Activated CD8-positive, alpha-beta memory T cell treated with anti-CD3 and anti-CD28 coated beads for 48 hours (primary cell): ENCODE results near the gene ACVR1.
"Not testable (repeated sequence)": the region's sequence is repeated elsewhere in the genome, so short reads cannot be mapped to it uniquely, and the experiment has no call there.

Experiments used
- DNase-seq, 3 experiments: peaks; one replicate each; pipeline ENCODE4 v3.0.0-alpha.2; 2020; ENCODE audit warnings: low read depth in 2 of 3, low spot score in 2 of 3

The ACVR1 gene

DNA sequence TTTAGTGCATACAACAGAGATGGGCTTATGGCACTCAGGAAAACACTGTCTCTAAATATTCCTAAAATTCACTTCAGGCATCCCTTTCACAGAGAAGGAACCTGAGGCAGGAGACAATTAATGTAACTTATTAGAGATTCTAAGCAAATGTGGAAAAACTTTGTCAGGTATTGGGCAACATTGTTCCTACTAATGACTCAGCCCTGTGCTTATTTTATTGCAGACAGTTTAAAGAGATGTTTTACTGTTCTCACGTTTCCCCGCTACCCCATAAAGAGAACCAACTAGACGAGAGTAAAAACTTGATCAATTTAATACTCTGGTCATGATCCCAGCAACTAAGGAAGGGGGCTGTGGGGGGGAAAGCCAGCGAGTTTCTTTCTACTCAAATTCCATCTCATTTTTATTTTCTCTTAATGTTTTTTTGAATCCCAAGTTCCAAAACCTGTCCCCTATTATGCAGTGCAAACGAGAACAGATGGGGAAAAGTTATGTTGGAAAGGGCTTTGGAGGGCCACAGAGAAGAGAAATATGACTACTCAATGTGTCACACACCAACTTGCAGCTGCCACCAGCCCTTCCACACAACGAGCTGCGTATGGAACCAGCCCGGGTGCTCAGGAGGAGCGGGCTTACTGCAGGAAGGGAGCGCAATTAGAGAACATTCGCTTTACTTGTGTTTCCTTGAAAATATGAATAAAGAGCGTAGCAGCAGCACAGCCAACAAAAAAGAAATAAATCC lies 18.7 kb upstream of the ACVR1 start:
- no peak for DNase-seq

DNA sequence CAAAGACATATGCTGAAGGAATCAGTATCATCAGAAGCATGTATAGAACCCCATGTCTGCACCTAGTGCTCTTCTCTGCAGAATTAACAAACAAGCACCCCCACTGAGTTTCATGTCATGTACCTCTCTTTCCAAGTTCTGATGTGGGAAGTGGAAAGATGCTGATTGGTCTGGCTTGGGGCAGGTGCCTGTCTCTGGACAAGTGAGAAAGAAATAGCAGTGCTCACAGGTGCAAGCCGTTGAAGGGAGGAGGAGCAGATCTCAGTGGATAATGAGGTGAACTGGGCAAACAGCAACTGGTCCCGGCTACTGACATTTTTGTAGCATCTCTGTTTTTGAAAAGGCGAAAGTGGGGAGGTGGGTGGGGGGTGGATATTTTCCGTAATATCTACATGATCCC lies 17.5 kb upstream of the ACVR1 start:
- DNase-seq = no peak

DNA sequence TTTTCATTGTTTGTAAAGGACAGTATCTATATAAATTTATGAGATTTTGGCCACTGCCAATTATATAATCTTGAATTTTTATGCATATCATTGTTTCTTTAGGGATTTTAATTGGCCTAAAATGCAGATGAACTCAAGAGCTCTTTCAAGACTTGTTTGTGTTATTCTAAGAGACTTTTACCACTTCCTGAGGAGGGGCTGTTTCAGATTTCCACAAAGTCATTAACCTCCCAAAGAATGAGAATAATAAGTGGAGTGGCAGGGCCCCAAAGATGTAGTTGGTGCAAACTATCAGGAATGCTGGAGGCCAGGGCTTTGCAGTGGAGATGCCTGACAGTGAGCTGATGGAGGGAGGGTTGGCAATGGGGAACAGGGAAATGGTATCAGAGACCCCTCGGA lies 15.5 kb upstream of the ACVR1 start:
- DNase-seq = no peak

DNA sequence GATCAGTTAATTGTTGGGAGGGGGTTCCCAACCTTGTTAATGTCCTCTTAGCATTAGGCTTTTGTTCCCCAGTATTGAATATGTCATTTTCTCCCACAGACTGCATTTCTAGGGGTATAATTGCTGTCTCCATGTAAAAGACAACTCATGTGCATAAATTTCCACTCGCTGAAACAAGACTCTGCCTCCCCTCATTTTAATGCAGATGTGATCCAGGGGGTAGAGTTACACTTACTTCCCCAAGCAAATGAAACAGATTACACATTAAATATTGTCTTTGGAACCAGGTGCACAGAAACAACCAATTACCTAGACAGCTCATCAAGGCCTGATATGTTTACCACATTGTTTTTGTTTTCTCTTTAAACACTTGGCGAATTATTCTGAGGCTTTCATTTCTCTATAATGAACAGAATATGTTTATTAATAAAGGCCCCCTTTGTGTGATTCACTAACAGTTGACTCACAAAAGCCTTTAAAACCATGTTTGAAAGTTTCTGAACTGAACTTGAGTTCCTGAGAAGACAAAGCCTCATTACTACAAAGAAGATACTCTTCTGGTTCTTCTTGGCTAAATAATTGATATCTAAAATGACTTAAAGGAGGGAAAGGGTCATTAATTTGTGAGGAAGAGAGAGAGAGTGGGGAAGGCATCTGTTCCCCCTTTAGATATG lies 15.0 kb upstream of the ACVR1 start:
- DNase-seq = no peak

DNA sequence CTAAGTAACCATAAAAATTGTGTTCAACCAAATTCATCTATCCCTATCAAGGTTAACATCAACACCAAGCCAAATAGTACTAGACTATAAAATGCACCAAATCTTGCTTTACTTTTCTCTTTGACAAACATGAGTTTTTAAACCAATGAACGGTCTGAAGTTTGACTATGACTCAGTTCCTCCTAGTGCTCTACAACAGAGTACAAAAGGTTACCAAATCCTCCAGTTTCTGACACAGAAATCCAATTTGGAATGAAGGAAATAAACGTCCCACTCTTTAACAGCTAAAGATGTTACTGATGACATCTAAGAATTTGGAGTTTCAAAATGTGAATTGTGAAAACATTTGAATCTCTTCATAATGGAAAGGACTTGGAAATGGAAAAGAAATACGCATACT lies 11.8 kb upstream of the ACVR1 start:
- no peak for DNase-seq

DNA sequence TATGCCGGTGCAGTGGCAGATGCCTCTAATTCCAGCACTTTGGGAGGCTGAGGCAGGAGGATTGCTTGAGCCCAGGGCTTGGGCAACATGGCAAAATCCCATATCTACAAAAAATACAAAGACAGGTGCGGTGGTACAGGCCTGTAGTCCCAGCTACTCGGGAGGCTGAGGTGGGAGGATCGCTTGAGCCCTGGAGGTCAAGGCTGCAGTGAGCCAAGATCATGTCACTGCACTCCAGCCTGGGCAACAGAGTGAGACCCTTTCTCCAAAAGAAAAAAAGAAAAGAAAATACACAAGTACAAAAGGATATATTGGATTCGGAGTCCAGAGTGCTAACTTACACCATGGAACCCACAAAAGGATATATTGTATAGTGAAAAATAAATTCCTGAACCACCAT lies 8.4 kb upstream of the ACVR1 start:
- DNase-seq = not testable (repeated sequence)

DNA sequence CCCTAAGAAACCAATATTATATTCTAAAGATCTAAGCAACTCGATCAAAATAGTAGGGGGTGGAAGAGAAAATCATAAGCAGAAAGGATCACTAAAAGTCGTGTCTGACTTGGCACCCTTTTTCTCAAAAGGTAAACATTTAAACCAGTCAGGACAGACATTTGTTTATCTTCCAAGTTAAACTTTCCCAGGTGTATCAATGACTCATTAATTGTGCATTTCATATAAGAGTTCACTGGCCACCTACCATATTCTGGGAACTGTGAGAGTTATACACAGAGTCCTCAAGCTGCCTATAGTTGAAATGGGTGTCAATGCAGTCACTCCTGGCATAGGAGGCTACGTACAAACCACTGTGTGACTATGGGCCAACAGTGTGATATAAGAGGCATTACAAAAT lies 4.8 kb upstream of the ACVR1 start:
- no peak for DNase-seq

DNA sequence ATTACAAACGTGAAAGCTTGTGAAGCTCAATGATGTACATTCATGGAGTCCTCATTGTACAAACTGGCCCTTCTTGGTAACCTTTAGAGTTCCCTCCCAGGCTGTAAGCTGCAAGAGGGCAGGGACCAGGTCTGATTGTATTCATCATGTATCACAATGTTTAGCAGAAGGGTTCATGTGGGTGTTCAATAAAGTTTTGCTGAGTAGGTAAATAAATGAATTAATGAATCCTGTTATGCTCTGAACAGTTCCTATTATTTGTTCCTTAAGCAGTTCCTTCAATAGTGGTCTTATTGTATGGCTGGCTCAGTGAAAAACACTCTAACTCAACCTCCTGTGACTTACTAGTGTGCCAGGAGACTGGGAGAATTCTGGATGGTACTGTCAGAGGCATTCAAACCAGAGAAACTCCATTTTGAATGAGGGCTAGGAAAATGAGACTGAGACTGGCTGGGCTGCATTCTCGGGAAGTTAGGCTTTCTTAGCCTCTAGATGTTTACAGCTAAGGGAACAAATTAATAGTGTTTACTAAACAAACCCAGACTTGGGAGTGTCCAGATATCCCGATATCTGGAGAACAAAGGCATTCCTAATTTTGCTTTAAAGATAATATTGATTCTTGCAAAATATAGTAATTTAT lies 1.8 kb upstream of the ACVR1 start:
- DNase-seq = no peak

DNA sequence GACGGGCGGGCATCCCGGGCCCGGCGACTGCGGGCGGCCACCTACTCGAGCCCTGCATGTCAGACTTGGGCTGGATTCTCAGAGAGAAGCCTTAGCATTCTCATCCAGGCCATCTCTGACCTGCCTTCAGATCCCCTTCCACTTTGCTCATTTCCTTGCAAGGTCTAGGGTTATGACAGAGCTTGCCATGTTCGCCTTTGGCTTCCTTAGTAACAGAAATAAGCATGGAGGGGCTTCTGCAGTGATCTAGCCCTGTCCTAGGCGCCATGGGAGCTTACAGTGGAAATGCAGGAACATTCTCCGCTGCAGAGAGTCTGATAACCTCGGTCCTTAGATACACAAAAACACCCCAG lies 632 bp upstream of the ACVR1 start:
- no peak for DNase-seq

DNA sequence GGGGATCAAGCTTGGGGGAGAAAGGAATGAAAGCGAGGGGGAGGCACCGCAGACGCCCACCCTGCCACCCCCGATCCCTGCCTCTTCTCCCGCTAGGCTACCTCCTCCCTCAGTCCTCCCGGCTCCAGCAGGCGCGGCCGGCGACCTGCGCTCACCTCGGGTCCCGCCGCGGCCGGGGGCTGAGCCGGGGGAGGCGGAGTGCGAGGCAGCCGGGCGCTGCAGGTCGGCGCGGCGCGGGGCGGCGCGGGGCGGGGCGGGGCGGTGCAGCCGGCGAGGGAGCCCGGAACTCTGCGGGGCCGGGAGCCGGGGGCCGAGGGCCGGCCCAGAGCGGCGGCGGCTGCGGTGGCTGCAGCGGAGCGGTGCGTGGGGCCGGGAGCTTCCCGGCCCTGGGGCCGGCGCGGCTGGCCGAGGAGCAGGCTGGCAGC lies 477 bp downstream of the ACVR1 start:
- DNase-seq = no peak

DNA sequence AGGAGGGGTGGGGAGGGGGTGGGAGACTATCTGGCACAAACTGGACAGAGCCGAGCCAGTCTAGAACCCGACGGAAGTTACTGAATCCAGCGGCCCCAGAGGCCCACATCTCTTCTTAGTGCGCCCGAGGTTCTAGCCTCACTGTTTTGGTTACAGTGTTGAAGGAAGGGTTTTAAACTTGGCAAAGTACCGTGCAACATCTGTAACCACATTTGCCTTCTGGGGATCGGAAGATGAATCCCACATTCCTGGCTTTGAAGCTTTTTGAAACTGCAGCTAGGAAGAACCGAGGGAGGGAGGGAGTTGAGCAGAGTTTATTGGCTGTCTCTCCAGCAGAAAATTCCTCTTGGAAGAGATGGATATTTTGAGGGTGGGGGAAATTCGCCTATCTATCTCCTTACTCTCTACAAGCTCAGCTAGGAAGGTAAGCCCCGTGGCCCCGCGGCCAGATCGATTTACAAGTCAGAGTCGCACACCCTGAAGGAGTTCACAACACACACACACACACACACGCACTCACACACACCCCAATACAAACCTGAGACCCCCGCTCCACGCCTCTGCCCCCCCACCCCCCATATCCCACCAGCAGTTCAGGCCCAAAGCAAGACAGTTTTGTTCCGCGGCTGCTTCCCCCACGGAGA lies 1.0 kb downstream of the ACVR1 start:
- no peak for DNase-seq

DNA sequence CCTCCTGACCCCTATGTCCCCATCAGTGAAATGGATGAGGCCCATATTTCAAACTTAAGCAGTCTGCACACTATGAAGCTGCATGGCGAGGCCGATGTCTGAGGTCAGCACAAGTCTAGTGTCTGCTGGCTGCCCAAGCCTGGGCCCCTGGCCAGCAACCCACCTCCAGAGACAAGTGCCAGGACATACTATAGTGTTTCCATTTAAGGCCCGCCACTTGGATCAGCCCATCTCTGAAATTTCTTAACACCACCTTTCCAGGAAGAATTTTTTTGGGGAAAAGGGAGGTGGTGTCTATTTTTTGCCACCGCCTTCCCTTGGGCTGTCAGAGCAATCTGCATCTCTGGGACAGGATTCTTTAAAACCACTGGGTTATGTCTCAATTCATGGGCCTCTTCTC lies 1.8 kb downstream of the ACVR1 start:
- DNase-seq = no peak

DNA sequence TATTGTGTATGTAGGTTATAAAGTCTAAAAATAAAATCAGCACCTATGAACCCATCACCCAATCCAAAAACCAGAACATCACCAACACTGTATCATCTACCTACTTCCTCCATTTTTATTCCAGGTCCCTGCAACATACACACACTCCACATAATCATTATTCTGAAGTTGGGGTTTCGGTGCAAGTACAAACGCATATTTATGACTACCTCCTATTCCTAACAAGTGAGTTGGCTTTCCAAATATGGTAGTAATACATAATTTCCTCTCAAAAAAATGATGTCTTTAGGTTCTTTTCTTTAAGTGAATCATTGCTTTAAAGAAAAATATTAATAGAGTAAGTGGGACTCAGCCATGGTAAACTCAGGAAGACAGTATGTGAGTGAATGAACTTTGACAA lies 3.3 kb downstream of the ACVR1 start:
- DNase-seq = no peak

DNA sequence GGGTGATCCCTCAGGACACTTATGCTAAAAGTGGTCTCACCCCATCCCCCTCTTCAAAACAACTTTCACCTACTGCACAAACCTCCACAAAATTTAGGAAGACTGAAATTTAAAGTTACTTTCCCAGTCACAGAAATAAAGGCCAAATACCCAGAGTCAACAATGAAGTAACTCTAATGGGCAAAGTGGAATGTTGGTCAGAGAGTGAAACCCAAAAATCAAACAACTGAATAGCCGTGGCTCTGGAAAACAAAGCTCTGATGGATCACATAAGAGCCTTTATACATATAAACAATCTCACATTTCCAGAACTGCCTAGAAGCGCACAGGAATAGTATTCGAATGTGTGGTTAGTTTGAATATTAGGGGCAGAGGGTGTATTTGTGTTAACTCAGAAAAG lies 4.7 kb downstream of the ACVR1 start:
- no peak for DNase-seq

DNA sequence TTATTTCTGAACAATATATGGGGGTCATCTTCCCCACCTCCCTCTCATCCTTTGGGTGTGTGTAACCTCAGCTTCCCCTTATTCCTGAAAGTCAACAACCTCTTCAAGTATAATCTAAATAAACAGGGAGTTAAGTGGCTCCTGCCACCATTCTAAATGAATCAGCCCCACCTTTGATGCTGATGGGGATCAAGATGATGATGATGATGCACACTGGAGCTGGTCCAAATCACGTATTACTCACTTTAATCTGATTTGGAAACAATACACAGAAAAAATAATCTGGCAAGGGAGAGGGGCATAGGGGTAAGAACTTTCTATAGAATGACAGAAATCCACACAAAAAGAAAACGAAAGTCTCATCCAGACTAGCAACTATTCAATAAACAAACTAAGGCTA lies 7.1 kb downstream of the ACVR1 start:
- no peak for DNase-seq

DNA sequence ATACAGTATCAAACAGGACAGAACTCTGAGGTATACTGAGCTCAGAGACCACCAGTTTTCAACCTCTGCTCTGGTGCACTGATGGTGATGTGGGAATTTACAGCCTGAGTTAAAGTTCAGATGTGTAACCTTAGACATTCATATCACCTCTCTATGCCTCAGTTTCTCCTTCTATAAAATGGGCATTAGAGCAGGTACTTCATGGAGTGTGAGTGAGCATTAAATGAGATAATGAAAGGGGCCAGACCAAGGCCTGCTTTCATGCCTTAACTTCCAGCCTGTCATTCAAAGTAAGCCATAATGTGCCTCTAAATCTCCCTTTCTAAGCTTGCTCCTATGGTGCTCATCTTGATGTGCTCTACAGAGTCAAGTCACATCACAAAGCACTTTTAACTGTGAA lies 8.4 kb downstream of the ACVR1 start:
- no peak for DNase-seq

DNA sequence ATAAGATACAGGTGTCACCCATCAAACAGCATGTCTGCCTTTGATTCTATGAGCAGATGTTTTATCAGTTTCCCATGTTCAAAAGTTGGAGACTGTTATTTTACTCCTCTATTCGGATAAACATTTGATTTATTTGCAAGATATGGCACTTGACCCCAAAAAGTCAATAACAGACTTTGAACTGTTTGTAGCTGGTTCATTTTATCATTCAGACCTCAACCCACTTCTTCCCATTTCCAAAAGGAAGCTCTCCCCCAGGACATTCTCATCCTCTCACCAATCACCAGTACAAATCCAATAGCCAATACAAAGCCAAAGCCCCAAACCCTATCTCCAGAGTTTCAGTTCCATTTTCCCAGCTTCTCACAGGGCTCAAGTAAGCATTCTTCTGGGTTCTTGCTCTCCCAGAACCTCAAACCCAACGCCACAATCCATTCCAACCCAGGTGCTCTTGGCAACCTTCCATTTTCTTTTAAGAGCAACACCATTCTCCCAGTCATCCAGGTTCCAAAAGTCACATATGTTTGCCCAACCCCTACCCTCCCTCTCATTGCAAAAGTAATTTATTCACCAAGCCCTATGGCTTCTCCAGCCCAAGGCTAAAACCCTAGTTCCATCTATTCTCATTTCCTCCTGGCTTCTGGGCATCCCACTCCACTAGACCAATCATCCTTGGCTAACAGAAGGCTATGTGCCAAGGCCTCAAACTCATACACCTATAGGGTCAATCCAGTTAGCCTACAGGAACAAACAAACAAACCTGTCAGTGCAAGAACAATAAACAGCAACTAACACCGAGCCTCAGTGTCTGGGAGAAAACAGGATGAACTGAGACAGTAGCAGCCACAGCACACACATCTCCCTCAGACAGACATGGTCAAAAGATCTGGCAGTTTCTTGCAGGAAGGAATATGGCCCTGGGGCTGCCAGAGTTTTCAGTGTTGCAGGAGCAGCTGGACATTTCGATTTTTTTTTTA lies 9.2 kb downstream of the ACVR1 start:
- DNase-seq = no peak

DNA sequence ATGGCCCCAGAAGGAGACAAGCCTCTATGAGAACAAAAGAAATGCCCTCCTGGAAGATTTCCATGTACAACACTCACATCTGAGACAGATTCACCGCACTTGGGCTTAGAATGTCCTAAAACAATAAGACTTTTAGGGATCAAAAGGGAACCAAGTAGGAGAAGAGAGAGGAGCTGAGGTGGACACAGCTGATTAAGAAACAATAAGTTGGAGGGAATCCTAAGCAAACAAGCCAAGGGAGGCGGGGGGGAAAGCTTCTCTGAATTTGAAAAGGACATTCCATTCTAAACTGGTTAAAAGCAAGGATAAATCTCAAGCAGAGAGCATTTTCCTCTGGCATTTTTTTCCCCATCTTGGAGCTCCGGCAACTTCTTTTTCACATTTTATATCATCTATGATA lies 9.9 kb downstream of the ACVR1 start:
- DNase-seq = no peak

DNA sequence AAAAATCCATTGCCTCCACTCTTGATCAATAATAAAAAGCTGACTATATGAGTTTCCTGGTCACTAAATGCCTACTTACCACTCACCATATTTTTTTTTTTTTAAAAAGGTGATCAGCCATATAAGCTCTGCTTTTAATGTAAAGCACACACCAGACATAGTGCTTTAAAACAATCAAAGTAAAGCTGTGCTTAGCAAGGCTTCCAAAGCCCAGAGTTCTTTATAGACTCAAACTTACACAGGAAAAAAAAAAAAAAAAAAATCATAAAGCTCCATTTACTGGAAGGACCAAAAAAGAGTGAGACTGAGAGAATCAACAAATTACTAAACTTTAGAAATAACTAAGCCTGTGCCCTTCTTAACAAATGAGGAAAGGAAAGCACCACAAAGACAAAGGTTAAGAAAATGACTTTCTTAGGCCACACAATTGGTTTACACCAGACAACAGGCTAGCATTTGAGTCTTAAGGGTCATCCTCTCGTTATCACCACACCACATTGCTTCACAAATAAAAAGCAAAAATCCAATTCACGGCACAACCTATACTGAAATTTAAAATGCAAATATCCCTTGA lies 11.2 kb downstream of the ACVR1 start:
- no peak for DNase-seq

DNA sequence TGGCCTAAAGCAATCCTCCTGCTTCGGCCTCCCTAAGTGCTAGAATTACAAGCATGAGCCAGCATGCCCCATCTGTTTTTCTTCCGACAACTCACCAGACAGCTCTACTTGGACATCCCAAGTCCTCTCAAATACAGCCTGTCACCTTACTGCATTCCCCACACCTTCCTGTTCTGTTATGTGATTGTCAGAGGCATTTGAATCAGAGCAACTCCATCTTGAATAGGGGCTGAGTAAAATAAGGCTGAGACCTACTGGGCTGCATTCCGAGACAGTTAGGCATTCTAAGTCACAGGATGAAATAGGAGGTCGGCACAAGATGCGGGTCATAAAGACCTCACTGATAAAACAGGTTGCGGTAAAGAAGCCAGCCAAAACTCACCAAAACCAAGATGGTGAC lies 17.3 kb downstream of the ACVR1 start:
- no peak for DNase-seq

DNA sequence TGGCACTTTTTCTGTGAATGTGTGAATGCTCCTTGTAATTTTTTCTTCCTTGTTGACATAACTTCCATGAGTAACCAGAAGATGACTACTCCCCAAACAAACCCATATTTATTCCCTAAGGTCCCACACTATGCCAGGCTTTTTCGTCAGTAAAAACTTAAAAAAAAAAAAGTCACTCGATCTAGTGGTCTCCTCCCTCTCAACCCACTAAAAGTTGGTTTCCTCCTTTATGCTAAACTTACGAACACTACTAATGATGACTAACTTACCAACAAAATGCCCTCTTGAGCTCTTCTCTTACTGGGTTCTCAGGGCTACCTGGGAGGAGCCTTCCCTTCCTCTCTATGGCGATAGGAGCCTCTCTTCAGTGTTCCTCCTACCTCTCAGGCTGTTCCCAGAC lies 18.2 kb downstream of the ACVR1 start:
- no peak for DNase-seq
